A549 treated with GW870086 at 1 μM for 4 hours (cell line): ENCODE measurements around the gene SAAL1. TPM values are rescaled to one million over a fixed set of nuclear protein-coding genes. Genes with fewer than 3 reads are reported as not detected.

Experiments used
- total RNA-seq: library from RNA; stranded (reverse); fragments of 200-300 nt; extraction: Qiagen RNA extraction; gene quantifications from 5 replicates; pipeline ENCODE4 v1.2.3, GENCODE V29; 2022; ENCODE audit warnings: low read depth

SAAL1 gene, protein sequence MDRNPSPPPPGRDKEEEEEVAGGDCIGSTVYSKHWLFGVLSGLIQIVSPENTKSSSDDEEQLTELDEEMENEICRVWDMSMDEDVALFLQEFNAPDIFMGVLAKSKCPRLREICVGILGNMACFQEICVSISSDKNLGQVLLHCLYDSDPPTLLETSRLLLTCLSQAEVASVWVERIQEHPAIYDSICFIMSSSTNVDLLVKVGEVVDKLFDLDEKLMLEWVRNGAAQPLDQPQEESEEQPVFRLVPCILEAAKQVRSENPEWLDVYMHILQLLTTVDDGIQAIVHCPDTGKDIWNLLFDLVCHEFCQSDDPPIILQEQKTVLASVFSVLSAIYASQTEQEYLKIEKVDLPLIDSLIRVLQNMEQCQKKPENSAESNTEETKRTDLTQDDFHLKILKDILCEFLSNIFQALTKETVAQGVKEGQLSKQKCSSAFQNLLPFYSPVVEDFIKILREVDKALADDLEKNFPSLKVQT
- total RNA-seq, result 35.4 to 39.9 TPM (median 37.8 TPM) in 5 replicates

DNA sequence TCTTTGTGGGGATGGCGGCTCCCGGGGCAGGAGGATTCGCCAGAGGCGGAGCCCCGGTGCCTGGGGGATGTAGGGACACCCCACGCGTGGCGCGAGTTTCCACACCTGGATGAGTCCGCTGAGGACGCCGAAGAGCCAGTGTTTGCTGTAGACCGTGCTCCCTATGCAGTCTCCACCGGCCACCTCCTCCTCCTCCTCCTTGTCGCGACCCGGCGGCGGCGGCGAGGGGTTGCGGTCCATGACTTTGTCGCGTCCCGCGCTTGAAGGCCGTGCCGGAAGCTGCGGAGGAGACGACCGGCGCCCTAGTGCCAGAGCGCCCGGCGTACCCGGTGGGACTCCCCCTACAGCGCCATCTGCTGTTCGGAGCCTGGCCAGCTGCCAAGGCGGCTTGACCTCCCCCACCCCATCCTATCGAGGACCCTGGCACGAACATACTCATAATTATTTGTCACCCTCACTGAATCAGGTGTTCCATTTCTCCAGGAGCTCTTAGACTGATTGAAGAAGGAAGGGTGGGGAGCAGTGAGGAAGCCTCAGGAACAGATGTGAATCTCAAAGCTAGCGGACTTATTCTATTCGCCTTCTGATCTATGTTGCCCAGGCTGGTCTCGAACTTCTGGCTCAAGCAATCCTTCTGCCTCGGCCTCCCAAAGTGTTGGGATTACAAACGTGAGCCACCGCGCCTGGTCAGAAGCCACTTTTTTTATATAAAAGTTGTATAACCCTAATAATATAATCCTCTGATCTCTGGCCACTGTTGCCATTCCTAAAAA is at the start of gene SAAL1:
TSS of gene SAAL1 (minus strand) at position 281 of the 773 bp plus-strand sequence. CDS start at position 240, 41 bp downstream.

DNA sequence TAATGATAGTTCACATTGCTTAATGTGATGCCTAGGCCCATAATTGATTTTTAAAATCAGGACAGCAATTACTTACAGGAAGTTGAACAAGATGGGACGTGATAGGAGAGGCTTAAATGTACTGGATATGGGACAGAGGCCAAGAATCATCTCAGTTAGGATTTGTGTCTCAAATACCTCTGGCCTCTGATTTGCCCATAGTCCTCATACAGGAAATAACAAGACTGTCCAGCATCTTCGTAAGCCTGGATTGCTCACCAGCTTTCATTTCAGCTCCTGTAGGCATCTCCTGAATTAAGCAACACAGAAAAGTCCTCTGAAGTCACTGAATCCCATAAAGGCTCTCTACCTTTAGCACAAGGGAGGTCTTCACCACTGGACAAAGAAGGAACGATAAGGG is 26.5 kb upstream of the SAAL1 start, which contains the start of gene MRGPRX3:
TSS of gene MRGPRX3 (plus strand) at position 231 of the 400 bp plus-strand sequence. CDS start 4,632 bp downstream, outside the sequence.

DNA sequence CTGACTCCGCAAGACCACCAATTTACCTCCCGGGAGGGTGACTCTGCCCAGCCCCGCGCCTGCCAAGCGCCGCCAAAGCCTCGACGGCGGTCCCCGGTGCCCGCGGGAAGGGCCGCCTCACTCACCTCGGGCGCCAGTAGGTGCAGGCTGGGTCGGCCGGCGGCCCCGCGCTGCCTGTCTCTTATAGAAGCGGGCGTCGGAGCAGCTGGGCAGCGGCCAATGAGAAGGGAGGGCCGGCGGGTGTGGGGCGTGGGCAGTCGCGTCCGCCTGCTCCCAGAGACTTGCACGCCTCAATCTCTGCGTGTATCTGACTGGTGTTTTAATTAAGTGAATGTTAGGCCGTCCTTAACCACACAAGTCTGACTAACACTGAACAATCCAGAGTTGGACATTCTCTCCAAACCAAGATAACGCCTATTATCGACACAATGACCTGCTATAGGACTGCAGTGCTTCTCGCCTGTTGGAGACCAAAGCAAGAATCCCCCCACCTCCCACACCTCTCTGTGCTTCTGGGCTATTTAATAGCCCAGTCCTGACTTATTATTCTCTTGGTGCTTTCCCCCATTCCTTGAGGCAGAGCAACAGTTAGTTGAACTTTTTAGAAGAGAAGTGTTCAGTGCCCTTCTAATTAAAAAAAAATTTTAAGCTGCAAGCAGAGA is 59.6 kb downstream of the SAAL1 start, which contains the start of gene TPH1:
TSS of gene TPH1 (minus strand) at position 154 of the 662 bp plus-strand sequence. CDS start 5,507 bp downstream, outside the sequence.

Other genes with a start within 250 kb of the SAAL1 start
- gene SERGEF, start 93.0 kb downstream of the SAAL1 start, total RNA-seq, result 15.5 to 19.8 TPM (median 17.0 TPM) in 5 replicates
- 0.03 to 0.15 TPM (median 0.08 TPM) in 4 of 5 replicates, not detected in the other for gene TPH1, start 59.8 kb downstream of the SAAL1 start, total RNA-seq
- not detected in 5 replicates for gene MRGPRX3, start 26.5 kb upstream of the SAAL1 start, total RNA-seq
- gene MRGPRX4, start 66.8 kb upstream of the SAAL1 start, total RNA-seq, result not detected in 5 replicates
- gene SAA4, start 130.7 kb upstream of the SAAL1 start, total RNA-seq, result not detected in 5 replicates
- gene SAA2, start 142.6 kb upstream of the SAAL1 start, total RNA-seq, result 0.24 to 0.43 TPM in 2 of 5 replicates, not detected in the others
- 0.97 to 2.6 TPM (median 1.6 TPM) in 5 replicates for gene SAA1, start 160.2 kb upstream of the SAAL1 start, total RNA-seq
- 13.8 to 16.7 TPM (median 15.5 TPM) in 5 replicates for gene HPS5, start 216.1 kb upstream of the SAAL1 start, total RNA-seq
- gene GTF2H1, start 216.5 kb upstream of the SAAL1 start, total RNA-seq, result 35.3 to 42.6 TPM (median 38.1 TPM) in 5 replicates